BJ (cell line): ENCODE results near the gene BARHL1. TPM values are rescaled to one million over a fixed set of nuclear protein-coding genes. Genes with fewer than 3 reads are reported as not detected.

ENCODE experiments used
- CTCF ChIA-PET: fragments of 350-600 bp; formaldehyde crosslinking; extraction: SDS; loops from one replicate; lab custom pipeline; 2021; ENCODE audit warnings: antibody characterized with exemption, inconsistent platforms; lab: Yijun Ruan, JAX
- POLR2A ChIA-PET: fragments of 300-600 bp; sonication (Branson Sonifier 250); formaldehyde crosslinking; extraction: SDS; loops from one replicate; lab custom pipeline; 2021; ENCODE audit warnings: antibody characterized with exemption; lab: Charles Lee
- DNase-seq: peaks from one replicate; pipeline ENCODE4 v3.0.0-alpha.2; 2011; ENCODE audit warnings: low read depth
- H3K27me3 ChIP-seq: 2 replicates; pipeline ENCODE4 v1.6.0; 2011; ENCODE audit warnings: low read length; ENCODE audit not compliant: control insufficient read depth, insufficient read depth
- H3K36me3 ChIP-seq: 2 replicates; pipeline ENCODE4 v1.5.1; 2011; ENCODE audit warnings: low read length; ENCODE audit not compliant: control insufficient read depth, insufficient read depth
- H3K4me3 ChIP-seq: 2 replicates; pipeline ENCODE4 v1.5.1; 2011; ENCODE audit warnings: low read depth, mild to moderate bottlenecking, control low read depth, low read length
- CTCF ChIP-seq: IDR thresholded peaks from 2 replicates; pipeline ENCODE4 v1.5.1; 2011; ENCODE audit warnings: low read depth, mild to moderate bottlenecking, control low read depth, inconsistent platforms, low read length, moderate library complexity; ENCODE audit not compliant: insufficient read depth
- polyA plus RNA-seq: library from polyadenylated mRNA; depleted of rRNA; stranded (reverse); fragments of >200 nt; gene quantifications from 2 replicates; pipeline ENCODE4 v1.2.3, GENCODE V29; 2011

Gene BARHL1
- polyA plus RNA-seq, 1 experiment = not detected

DNA sequence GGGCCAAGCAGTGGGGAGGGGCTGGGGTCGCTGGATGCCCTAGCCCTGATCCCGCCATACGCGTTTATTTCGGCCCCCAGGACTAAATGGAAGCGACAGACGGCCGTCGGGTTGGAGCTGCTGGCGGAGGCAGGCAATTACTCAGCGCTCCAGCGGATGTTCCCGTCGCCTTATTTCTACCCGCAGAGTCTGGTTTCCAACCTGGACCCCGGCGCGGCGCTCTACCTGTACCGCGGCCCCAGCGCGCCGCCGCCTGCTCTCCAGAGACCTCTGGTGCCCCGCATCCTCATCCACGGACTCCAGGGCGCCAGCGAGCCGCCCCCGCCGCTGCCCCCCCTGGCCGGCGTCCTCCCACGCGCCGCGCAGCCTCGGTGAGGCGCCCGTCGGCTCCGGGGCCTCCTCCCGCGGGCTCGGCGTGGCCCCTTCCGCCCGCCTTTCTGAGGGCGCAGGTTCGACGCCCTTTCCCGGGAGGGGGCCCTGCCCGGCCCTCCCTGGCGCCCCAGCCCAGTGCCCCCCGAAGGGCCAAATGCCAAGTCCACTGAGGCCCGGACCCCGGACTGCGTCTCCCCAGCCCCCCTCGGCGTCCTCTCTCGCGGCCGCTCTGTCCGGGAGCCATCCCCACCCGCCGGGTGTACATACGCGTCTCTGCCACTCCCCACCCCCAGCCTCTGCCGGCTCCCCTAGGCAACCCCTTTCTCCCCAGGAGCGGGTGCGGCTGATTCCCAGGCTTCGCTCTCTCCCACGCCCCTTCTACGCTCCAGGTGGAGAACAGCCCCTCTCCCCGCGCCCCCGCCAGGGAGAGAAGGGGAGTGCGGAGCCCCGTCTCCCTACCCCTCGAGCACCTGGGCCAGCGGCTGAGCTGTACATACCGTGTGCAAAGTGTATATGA, 7.0 kb downstream of the BARHL1 start:
- TF ChIP-seq CTCF = no peak
- ChIA-PET POLR2A (no interaction called here), CTCF (interaction anchor here (1.0 kb wide), 1 partner anchor 15 kb away, joined by 3 read pairs; no protein-coding TSS in a partner anchor)
- Histone ChIP-seq H3K36me3 (peaks cover under 1% of the 10 kb centered on the region), H3K4me3 (no peak overlapping the region), H3K27me3 (peaks cover 67% of the 10 kb centered on the region)
- no peak for DNase-seq

GRCh38 chr9:132590037-132590317, 7.6 kb downstream of the BARHL1 start:
- DNase-seq = no peak
- peaks cover 61% of the 10 kb centered on the region for H3K27me3 ChIP-seq
- H3K4me3 ChIP-seq = no peak overlapping the region
- H3K36me3 ChIP-seq = peaks cover 2% of the 10 kb centered on the region
- ChIA-PET CTCF (interaction anchor here (1.0 kb wide), 1 partner anchor 15 kb away, joined by 3 read pairs; no protein-coding TSS in a partner anchor), POLR2A (no interaction called here)
- TF ChIP-seq CTCF = no peak

DNA sequence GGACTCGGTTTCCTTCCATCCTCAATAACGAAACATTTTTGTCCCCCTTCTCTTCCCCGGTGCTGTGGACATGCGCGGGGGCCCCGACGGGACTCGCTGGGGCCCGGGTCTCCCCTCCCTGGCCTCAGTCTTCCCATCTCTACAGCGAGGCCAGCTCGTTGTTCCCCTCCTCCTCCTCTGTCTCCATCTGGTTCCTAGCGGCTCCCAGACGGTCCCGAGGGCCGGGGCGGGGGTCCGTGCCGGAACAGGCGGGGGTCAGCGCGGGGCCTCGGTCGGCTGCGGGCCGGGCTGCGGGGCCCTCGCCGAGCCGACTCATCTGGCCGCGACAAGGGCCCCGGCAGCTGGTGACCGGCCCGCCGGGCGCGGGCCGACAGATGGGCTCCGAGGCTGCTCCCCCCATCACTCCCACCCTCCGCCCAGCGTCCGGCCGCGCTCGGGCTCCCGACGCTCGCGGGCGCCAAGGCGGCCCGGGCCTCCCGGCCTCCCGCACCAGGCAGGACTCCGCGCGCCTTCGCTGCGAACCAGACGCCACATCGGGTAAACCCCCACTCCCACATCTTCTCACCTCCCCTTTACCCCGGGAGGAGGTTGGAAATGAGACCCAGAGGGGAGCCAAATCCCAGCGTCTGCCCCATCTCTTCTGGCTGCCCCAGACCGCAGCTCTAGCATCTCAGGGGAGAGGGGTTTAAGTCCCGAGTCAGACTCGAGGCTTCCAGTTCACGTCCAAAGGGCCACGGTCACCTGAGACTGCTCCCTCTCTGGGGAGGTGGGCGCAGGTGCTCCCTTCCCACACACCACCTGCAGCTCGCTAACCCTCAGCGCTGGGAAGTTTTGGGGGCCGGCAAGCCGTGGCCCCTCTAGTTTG, 8.1 kb downstream of the BARHL1 start:
- Histone ChIP-seq H3K36me3 (peaks cover 4% of the 10 kb centered on the region), H3K27me3 (peaks cover 56% of the 10 kb centered on the region), H3K4me3 (no peak overlapping the region)
- POLR2A ChIA-PET = no interaction called here
- CTCF ChIA-PET = interaction anchor here (1.0 kb wide), 1 partner anchor 16 kb away, joined by 3 read pairs; no protein-coding TSS in a partner anchor
- no peak for DNase-seq
- no peak for TF ChIP-seq CTCF

DNA sequence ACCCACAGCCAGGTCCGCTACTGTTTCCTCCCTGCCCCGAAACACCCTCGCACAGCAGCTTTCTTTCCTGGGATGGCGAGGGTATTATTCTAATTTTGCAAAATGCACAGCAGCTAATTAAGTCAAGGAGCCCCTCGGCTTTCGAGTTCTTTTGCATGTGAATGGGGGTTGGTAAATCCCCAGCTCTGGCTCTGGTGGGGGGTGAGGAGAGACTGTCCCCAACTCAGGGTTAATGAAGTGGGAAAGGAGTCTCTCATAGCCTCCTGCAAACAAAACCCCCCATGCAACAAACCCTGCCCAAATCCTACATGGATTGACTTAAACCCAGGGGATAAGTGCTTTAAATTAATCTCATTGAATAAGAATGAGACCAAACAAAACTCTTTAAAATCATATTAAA, 8.8 kb downstream of the BARHL1 start:
- DNase-seq = no peak
- POLR2A ChIA-PET = no interaction called here
- CTCF ChIA-PET = no interaction called here
- H3K4me3 ChIP-seq = no peak overlapping the region
- H3K27me3 ChIP-seq = peaks cover 49% of the 10 kb centered on the region
- peaks cover 4% of the 10 kb centered on the region for H3K36me3 ChIP-seq
- no peak for TF ChIP-seq CTCF

DNA sequence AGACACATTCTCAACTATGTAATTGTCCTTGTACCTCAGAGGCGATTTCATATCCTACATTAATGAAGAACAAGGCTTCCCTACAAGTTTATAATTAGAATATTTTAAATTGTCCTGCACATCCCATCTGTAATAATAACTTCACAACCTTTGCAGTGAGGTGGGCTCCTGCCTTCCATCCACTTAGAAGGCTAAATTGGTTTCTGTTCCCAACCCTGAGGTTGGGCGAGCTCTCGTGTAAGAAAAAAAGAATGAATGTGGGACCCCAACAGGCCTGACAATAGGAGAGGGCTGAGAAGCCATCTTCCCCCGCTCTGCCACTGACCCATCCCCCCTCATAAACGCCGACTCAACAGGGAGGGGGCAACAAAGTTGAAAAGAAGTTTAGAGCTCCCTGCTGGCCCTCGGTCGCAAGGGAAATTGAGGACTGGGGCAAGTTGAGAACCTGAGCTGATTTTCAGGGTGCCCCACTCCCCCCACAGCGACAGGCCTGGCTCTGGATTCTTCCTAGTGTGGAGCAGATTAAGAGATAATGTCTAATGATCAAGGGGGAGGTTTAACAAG, 9.4 kb downstream of the BARHL1 start:
- no peak for TF ChIP-seq CTCF
- ChIA-PET POLR2A (no interaction called here), CTCF (no interaction called here)
- peaks cover 43% of the 10 kb centered on the region for H3K27me3 ChIP-seq
- H3K4me3 ChIP-seq = no peak overlapping the region
- H3K36me3 ChIP-seq = peaks cover 4% of the 10 kb centered on the region
- no peak for DNase-seq
